Naive B cell (primary cell): Measurements from ENCODE around the gene CHRM3. TPM values are rescaled to one million over a fixed set of nuclear protein-coding genes. Genes with fewer than 3 reads are reported as not detected.
A peak's percentile ranks its signal among the peaks of the same experiment; 100 is the strongest.
"Not testable (repeated sequence)": the region's sequence is repeated elsewhere in the genome, so short reads cannot be mapped to it uniquely, and the experiment has no call there.

ENCODE experiments used
- ATAC-seq, 2 donors: fragments of 150-1000 bp; cut with Tn5 transposase; 2 replicates each; pipeline ENCODE4 v1.10.0; 2021; ENCODE audit warnings: low read depth in 2 of 2, mild to moderate bottlenecking in 2 of 2, moderate library complexity in 2 of 2
- DNase-seq: peaks from one replicate; pipeline ENCODE4 v3.0.0; 2022
- H3K27ac Mint-ChIP-seq, 6 donors: one replicate each; pipeline ENCODE4 v1.8.0; 2020 to 2022; ENCODE audit warnings: mild to moderate bottlenecking in 6 of 6, mixed read lengths in 6 of 6, moderate library complexity in 5 of 6, inconsistent platforms in 2 of 6
- H3K27me3 Mint-ChIP-seq, 3 donors: one replicate each; pipeline ENCODE4 v1.8.0; 2021 to 2022; ENCODE audit warnings: mixed read lengths in 3 of 3, mild to moderate bottlenecking in 1 of 3
- H3K36me3 Mint-ChIP-seq, 2 donors: one replicate each; pipeline ENCODE4 v1.8.0; 2020 to 2022; ENCODE audit warnings: mixed read lengths in 2 of 2, inconsistent platforms in 1 of 2, mild to moderate bottlenecking in 1 of 2
- H3K4me1 Mint-ChIP-seq, 3 donors: one replicate each; pipeline ENCODE4 v1.8.0; 2020 to 2022; ENCODE audit warnings: mixed read lengths in 3 of 3, inconsistent platforms in 1 of 3, mild to moderate bottlenecking in 1 of 3, moderate library complexity in 1 of 3
- H3K4me3 Mint-ChIP-seq, 8 donors: one replicate each; pipeline ENCODE4 v1.8.0; 2020 to 2022; ENCODE audit warnings: mild to moderate bottlenecking in 8 of 8, mixed read lengths in 8 of 8, moderate library complexity in 8 of 8, inconsistent platforms in 2 of 8
- H3K9me3 Mint-ChIP-seq, 7 donors: one replicate each; pipeline ENCODE4 v1.8.0; 2020 to 2022; ENCODE audit warnings: mixed read lengths in 7 of 7, mild to moderate bottlenecking in 5 of 7, inconsistent platforms in 2 of 7, moderate library complexity in 1 of 7
- polyA plus RNA-seq, 6 donors: library from polyadenylated mRNA; unstranded; fragments of 300-500 nt; fragmentation: Illumina TruSeq; gene quantifications; one replicate each; pipeline ENCODE4 v1.2.3, GENCODE V29; 2021; ENCODE audit warnings: low read depth in 6 of 6

The CHRM3 gene
- under 1 TPM in 1 of 6 donors, not detected in 5; 0.44 TPM for polyA plus RNA-seq

DNA sequence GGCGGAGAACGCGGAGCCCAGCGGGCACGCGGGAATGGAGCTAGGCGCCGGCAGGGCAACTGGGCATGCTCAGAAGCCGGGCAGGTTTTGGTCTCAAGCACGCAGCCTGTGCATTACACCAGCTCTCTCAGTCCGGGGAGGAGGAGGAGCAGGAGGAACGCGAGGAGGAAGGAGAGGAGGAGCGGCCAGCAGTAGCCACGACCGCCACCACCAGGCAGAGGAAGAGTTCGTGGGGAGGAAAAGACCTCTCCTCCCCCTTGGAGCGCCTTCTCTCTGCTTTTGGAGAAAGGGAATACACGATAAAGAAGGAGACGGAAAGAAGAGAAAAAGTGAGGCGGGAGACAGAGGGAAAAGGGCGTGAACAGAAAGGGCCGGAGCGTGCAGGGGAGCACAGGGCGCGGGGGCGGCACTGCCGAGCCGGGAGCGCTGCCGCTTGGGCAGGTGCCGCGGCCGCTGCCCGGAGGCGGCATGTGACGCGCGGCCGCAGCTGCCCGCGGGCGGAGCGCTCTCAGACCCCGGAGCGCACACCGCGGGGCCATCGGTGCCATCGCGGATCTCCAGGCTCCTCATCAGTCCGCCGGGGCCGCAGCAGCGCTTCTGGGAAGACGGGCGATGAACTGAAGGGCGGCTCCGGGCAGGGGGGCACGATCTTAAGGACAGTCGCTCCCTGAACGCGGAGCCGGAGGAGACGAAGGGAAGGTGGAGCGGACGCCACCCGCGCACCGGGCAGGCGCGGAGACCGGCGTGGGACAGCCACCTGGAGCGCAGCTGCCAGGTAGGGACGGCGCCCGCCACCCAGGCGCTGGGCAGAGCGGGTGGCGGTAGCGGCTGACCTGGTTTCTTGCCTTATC, at the start of gene CHRM3:
CHRM3 (plus strand) TSS at position 116 of the 851 bp plus-strand sequence. CDS start 520,884 bp downstream, outside the sequence.
- Mint-ChIP-seq H3K9me3 (no peaks in the 10 kb centered on the region), H3K27ac (no peak within 1 kb of the TSS), H3K4me3 (peak within 1 kb of the TSS in 1 of 8 donors; percentile 25), H3K27me3 (peaks cover 46 to 54% (median 49%) of the 10 kb centered on the region in 3 donors), H3K4me1 (peaks cover 5 to 10% (median 9%) of the 10 kb centered on the region in 3 donors), H3K36me3 (peaks cover 0 to 8% of the 10 kb centered on the region in 2 donors)
- ATAC-seq (no peak), DNase-seq (no peak)

- no peaks in the 10 kb centered on the region for H3K27me3 Mint-ChIP-seq
- DNase-seq = no peak
- H3K4me1 Mint-ChIP-seq = no peaks in the 10 kb centered on the region
- no peaks in the 10 kb centered on the region for H3K36me3 Mint-ChIP-seq
- no peak overlapping the region for H3K27ac Mint-ChIP-seq
- H3K9me3 Mint-ChIP-seq = peaks cover 0 to 7% (median 0%) of the 10 kb centered on the region in 7 donors
- no peak for ATAC-seq
- no peak overlapping the region for H3K4me3 Mint-ChIP-seq
These were observed 48.5 kb upstream of the CHRM3 start for GRCh38 chr1:239337799-239338430.

DNA sequence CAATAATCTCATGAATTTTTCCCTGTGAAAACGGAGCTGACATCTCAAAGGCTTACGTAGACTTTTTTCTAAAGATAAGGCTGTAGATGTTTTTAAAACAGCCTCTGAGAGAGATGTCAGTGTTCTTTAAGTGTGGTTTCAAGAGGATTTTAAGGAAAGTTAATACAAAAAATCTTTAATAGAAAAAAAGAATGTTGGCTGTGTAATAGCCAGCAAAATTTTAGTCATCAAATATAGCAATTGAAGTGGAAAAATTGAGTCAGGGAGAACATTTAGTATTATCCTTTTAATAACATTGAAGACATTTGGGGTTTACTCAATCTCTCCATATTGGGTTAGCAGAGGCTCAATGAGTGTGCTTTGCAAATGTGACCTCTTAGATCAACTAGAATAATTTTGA, 38.6 kb upstream of the CHRM3 start:
- ATAC-seq = no peak
- Mint-ChIP-seq H3K4me3 (no peak overlapping the region), H3K36me3 (no peaks in the 10 kb centered on the region), H3K9me3 (no peaks in the 10 kb centered on the region), H3K4me1 (no peaks in the 10 kb centered on the region), H3K27ac (no peak overlapping the region), H3K27me3 (no peaks in the 10 kb centered on the region)
- DNase-seq = no peak

GRCh38 chr1:239348635-239349353, 37.6 kb upstream of the CHRM3 start:
- H3K9me3 Mint-ChIP-seq = peaks cover 0 to 2% (median 0%) of the 10 kb centered on the region in 7 donors
- no peak overlapping the region for H3K27ac Mint-ChIP-seq
- no peak overlapping the region for H3K4me3 Mint-ChIP-seq
- no peaks in the 10 kb centered on the region for H3K36me3 Mint-ChIP-seq
- no peaks in the 10 kb centered on the region for H3K27me3 Mint-ChIP-seq
- DNase-seq = no peak
- no peaks in the 10 kb centered on the region for H3K4me1 Mint-ChIP-seq
- no peak for ATAC-seq

DNA sequence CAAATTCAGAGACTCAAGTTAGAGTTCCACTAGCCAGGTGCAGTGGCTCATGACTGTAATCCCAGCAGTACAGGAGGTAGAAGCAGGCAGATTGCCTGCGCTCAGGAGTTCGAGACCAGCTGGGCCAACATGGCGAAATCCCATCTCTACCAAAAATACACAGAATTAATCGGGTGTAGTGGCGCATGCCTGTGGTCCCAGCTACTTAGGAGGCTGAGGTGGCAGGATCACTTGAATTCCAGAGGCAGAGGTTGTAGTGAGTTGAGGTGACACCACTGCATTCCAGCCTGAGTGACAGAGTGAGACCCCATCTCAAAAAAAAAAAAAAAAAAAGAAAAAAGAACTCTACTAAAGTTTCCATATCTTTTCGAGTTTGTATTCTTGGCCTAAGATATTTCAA, 36.7 kb upstream of the CHRM3 start:
- DNase-seq (no peak), ATAC-seq (no peak)
- Mint-ChIP-seq H3K4me1 (no peaks in the 10 kb centered on the region), H3K36me3 (no peaks in the 10 kb centered on the region), H3K4me3 (no peak overlapping the region), H3K27ac (no peak overlapping the region), H3K27me3 (no peaks in the 10 kb centered on the region), H3K9me3 (peaks cover 0 to 2% (median 0%) of the 10 kb centered on the region in 7 donors)

DNA sequence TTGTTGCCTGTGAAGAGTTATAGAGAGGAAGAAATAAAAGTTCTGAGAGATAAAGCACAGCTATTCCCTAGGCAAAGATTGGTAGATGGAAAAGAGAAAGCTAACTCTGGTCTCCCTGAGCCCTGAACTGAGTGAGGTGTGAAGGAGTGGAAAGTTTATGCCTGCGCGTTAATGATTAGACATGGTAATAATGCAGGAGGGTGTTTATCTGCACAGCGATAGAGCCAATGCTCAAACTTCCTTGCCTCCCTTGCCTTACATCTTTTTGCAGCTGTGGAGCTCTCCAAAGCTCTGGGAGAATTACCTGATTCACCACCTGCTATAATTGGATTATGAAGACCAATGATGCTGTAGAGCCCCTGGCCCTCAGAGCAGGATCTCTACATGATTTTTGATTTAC, 32.8 kb upstream of the CHRM3 start:
- no peak overlapping the region for H3K27ac Mint-ChIP-seq
- H3K27me3 Mint-ChIP-seq = no peaks in the 10 kb centered on the region
- no peaks in the 10 kb centered on the region for H3K4me1 Mint-ChIP-seq
- no peak for ATAC-seq
- no peak for DNase-seq
- peaks cover 0 to 2% (median 0%) of the 10 kb centered on the region in 7 donors for H3K9me3 Mint-ChIP-seq
- H3K36me3 Mint-ChIP-seq = no peaks in the 10 kb centered on the region
- no peak overlapping the region for H3K4me3 Mint-ChIP-seq

- ATAC-seq (no peak), DNase-seq (no peak)
- Mint-ChIP-seq H3K4me3 (no peak overlapping the region), H3K27ac (no peak overlapping the region), H3K4me1 (no peaks in the 10 kb centered on the region), H3K27me3 (no peaks in the 10 kb centered on the region), H3K9me3 (peaks cover 0 to 2% (median 0%) of the 10 kb centered on the region in 7 donors), H3K36me3 (no peaks in the 10 kb centered on the region)
These were observed 32.1 kb upstream of the CHRM3 start for GRCh38 chr1:239354231-239354630.

GRCh38 chr1:239357867-239358266, 28.5 kb upstream of the CHRM3 start:
- Mint-ChIP-seq H3K27ac (no peak overlapping the region), H3K9me3 (peaks cover 0 to 3% (median 0%) of the 10 kb centered on the region in 7 donors), H3K27me3 (no peaks in the 10 kb centered on the region), H3K4me1 (no peaks in the 10 kb centered on the region), H3K36me3 (no peaks in the 10 kb centered on the region), H3K4me3 (no peak overlapping the region)
- DNase-seq = no peak
- no peak for ATAC-seq

DNA sequence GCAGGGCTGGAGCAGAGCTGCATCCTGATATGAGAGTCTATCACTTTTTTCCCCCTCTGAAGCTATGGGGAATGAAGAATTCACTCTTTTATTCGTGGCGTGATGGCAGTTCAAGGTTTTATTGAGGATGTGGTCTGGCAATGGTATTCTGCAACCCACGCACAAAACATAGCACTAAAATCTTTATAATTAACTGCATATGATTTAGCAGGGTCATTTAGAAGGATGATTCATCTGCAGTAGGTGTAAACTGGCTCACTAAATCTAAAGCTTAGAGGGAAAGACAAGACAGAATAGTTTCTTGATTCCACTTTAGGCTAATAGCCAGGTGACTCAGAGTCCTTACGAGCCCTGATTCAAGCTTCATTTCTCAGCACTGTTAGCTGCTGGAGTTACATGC, 25.0 kb upstream of the CHRM3 start:
- no peaks in the 10 kb centered on the region for H3K36me3 Mint-ChIP-seq

GRCh38 chr1:239363930-239364329, 22.4 kb upstream of the CHRM3 start:
- DNase-seq (no peak), ATAC-seq (no peak)
- H3K36me3 Mint-ChIP-seq = no peaks in the 10 kb centered on the region
- no peak overlapping the region for H3K4me3 Mint-ChIP-seq
- no peaks in the 10 kb centered on the region for H3K4me1 Mint-ChIP-seq
- peaks cover 0 to 4% (median 0%) of the 10 kb centered on the region in 3 donors for H3K27me3 Mint-ChIP-seq
- no peak overlapping the region for H3K27ac Mint-ChIP-seq
- H3K9me3 Mint-ChIP-seq = peaks cover 0 to 11% (median 0%) of the 10 kb centered on the region in 7 donors

More for the DNA sequence above, 25.0 kb upstream of the CHRM3 start:
- H3K27ac Mint-ChIP-seq = no peak overlapping the region
- H3K4me1 Mint-ChIP-seq = no peaks in the 10 kb centered on the region
- ATAC-seq (no peak), DNase-seq (no peak)
- H3K27me3 Mint-ChIP-seq = peaks cover 0 to 4% (median 0%) of the 10 kb centered on the region in 3 donors
- H3K9me3 Mint-ChIP-seq = peaks cover 0 to 11% (median 1%) of the 10 kb centered on the region in 7 donors
- H3K4me3 Mint-ChIP-seq = no peak overlapping the region

GRCh38 chr1:239367196-239367810, 19.1 kb upstream of the CHRM3 start:
- no peaks in the 10 kb centered on the region for H3K36me3 Mint-ChIP-seq
- no peaks in the 10 kb centered on the region for H3K4me1 Mint-ChIP-seq
- H3K27me3 Mint-ChIP-seq = peaks cover 0 to 4% (median 0%) of the 10 kb centered on the region in 3 donors
- ATAC-seq = no peak
- H3K27ac Mint-ChIP-seq = no peak overlapping the region
- no peak overlapping the region for H3K4me3 Mint-ChIP-seq
- peaks cover 0 to 11% (median 4%) of the 10 kb centered on the region in 7 donors for H3K9me3 Mint-ChIP-seq
- no peak for DNase-seq

DNA sequence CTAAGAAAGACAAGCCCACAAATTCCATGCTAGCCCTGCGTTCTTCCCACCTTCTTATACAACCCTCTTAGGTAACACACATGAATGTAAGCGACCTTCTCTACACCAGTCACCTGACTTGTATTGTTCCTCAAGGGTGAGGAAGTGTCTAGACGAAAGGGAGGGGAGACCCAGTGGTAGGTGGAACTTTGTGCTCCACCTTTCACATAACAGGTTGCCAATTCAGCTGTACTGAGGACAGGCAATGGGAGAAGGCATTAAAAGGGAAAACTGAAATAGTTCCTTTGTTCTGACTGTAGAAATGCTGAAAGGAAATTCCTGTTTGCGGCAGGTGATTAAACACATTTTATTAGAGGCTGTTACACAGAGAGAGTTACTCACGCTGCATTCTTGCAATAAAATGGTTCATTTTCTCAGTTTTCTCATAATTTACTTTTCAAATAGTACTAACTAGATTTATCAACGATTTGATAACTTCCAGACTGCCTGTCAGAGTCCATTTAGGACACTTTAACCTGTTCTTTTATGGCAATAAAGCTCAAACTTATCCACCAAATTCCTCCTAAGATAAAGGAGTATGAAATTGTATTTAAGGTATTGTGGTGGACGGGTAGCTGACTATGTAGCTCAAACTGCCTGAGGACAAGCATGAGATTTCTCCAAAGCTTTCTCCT, 17.8 kb upstream of the CHRM3 start:
- DNase-seq = no peak
- Mint-ChIP-seq H3K27me3 (peaks cover 0 to 4% (median 0%) of the 10 kb centered on the region in 3 donors), H3K4me3 (no peak overlapping the region)

GRCh38 chr1:239370869-239371268, 15.5 kb upstream of the CHRM3 start:
- H3K27ac Mint-ChIP-seq, H3K4me1 Mint-ChIP-seq, H3K4me3 Mint-ChIP-seq, DNase-seq, H3K27me3 Mint-ChIP-seq, ATAC-seq, H3K36me3 Mint-ChIP-seq: not testable (repeated sequence)
- peaks cover 0 to 12% (median 0%) of the 10 kb centered on the region in 7 donors for H3K9me3 Mint-ChIP-seq

More for the DNA sequence above, 17.8 kb upstream of the CHRM3 start:
- Mint-ChIP-seq H3K36me3 (no peaks in the 10 kb centered on the region), H3K27ac (no peak overlapping the region), H3K9me3 (peaks cover 0 to 12% (median 6%) of the 10 kb centered on the region in 7 donors), H3K4me1 (no peaks in the 10 kb centered on the region)
- no peak for ATAC-seq
